ENCODE results near the gene NLGN2. TPM values are rescaled to one million over a fixed set of nuclear protein-coding genes. Genes with fewer than 3 reads are reported as not detected.

The NLGN2 gene
- total RNA-seq, 2 donors from 2014 or later, result 6.3 to 12.2 TPM

GRCh38 chr17:7413346-7413985, 5.8 kb downstream of the NLGN2 start:
- Histone ChIP-seq H3K9me3 (no peaks in the 10 kb centered on the region), H3K4me1 (no peaks in the 10 kb centered on the region), H3K36me3 (peaks cover 9% of the 10 kb centered on the region), H3K4me3 (no peak overlapping the region), H3K27me3 (no peaks in the 10 kb centered on the region), H3K27ac (no peak overlapping the region)
- DNase-seq (ENCODE audit: low spot score), result no peak
- no peak for TF ChIP-seq CTCF (IDR thresholded peaks at IDR 0.05)

- no peak overlapping the region for H3K27ac ChIP-seq
- no peak for TF ChIP-seq CTCF (IDR thresholded peaks at IDR 0.05)
- no peaks in the 10 kb centered on the region for H3K9me3 ChIP-seq
- DNase-seq (ENCODE audit: low spot score), result no peak
- peaks cover 9% of the 10 kb centered on the region for H3K36me3 ChIP-seq
- no peaks in the 10 kb centered on the region for H3K27me3 ChIP-seq
- H3K4me1 ChIP-seq, result no peaks in the 10 kb centered on the region
- no peak overlapping the region for H3K4me3 ChIP-seq
Measured at GRCh38 chr17:7414837-7415236, 7.2 kb downstream of the NLGN2 start.

- no peak overlapping the region for H3K4me3 ChIP-seq
- peaks cover 9% of the 10 kb centered on the region for H3K36me3 ChIP-seq
- no peak for DNase-seq (ENCODE audit: low spot score)
- no peak overlapping the region for H3K27ac ChIP-seq
- no peaks in the 10 kb centered on the region for H3K4me1 ChIP-seq
- no peaks in the 10 kb centered on the region for H3K9me3 ChIP-seq
- no peak for TF ChIP-seq CTCF (IDR thresholded peaks at IDR 0.05)
- no peaks in the 10 kb centered on the region for H3K27me3 ChIP-seq
Measured at GRCh38 chr17:7415784-7416183, 8.1 kb downstream of the NLGN2 start.

- Histone ChIP-seq H3K9me3 (no peaks in the 10 kb centered on the region), H3K27me3 (no peaks in the 10 kb centered on the region), H3K36me3 (peaks cover 9% of the 10 kb centered on the region), H3K4me3 (no peak overlapping the region), H3K4me1 (no peaks in the 10 kb centered on the region), H3K27ac (no peak overlapping the region)
- no peak for TF ChIP-seq CTCF (IDR thresholded peaks at IDR 0.05)
- DNase-seq (ENCODE audit: low spot score), result no peak
Measured at GRCh38 chr17:7416323-7416722, 8.7 kb downstream of the NLGN2 start.

- Histone ChIP-seq H3K36me3 (peaks cover 9% of the 10 kb centered on the region), H3K27me3 (no peaks in the 10 kb centered on the region), H3K4me1 (no peaks in the 10 kb centered on the region), H3K9me3 (no peaks in the 10 kb centered on the region), H3K4me3 (no peak overlapping the region), H3K27ac (no peak overlapping the region)
- TF ChIP-seq CTCF (IDR thresholded peaks at IDR 0.05), result no peak
- DNase-seq (ENCODE audit: low spot score), result no peak
Measured at GRCh38 chr17:7417056-7417655, 9.5 kb downstream of the NLGN2 start.

All from right atrium auricular region (tissue), 2 donors.